Hippocampal formation (tissue), 2 donors: ENCODE data around the gene MARCHF9.
"Not testable (repeated sequence)": the region's sequence is repeated elsewhere in the genome, so short reads cannot be mapped to it uniquely, and the experiment has no call there.

Experiments
- DNase-seq, 2 donors: peaks; one replicate each; lab custom pipeline; 2025; lab: John Stamatoyannopoulos, UW

Gene MARCHF9

DNA sequence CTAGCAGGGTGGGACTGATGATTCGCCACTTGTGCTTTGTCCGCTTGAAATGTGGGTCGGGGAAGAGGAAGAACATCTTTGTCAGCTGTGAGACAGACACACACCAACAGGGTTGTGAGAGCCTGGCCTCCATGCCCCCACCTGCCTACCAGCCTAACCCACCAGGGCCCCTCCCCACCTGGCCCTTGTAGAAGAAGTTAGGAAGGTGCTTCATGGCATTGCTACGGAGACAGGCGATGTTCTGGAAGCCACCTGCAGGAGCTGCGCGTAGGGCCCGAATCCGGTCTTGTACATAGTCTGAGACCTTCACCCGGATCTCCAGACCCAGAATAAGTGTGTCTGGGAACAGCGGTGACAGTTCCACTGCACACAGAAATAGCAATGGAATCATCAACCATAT, 14.7 kb downstream of the MARCHF9 start:
- DNase-seq, result no peak

- DNase-seq, result no peak
Measured at GRCh38 chr12:57770734-57771133, 15.8 kb downstream of the MARCHF9 start.

- peak in 1 of 2 donors; percentile 64 for DNase-seq
Measured at GRCh38 chr12:57771236-57771872, 16.5 kb downstream of the MARCHF9 start.

- DNase-seq, result peak; percentile 94
Measured at GRCh38 chr12:57771873-57772428, 17.0 kb downstream of the MARCHF9 start, which contains the start of gene METTL1. METTL1 (minus strand) TSS chr12:57772105; CDS start chr12:57772083, 22 bp downstream.

DNA sequence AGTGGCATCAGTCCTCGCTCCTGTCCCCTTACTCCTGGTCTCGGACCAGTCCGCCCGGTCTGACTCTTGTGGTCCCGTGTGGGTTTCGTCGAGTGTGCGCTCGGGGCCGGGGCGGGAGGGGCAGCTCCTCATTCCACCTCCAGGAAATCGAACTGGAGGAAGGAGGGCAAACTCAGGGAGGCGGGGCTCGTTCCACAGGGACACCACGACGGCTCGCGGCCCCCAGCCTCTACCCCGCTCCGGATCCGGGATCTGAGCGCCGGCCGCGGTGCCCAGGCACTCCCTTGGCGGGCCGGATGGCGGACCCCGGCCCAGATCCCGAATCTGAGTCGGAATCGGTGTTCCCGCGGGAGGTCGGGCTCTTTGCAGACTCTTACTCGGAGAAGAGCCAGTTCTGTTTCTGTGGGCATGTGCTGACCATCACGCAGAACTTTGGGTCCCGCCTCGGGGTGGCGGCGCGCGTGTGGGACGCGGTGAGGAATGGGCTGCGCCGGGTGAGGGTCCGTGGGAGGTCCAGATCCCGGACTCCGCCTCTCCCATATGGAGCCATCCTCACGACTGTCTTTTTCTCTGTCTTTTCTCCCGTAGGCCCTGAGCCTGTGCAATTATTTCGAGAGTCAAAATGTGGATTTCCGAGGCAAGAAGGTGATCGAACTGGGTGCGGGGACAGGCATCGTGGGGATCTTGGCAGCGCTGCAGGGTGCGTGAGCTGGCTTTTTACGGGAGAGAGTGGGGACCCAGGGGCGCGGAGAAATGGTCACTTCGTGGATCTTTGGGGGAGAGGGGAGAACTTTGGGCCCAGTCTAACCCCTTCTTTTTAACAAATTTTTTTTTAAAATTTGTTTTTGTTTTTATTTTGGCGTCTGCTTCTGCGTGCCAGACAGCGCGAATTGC, 17.8 kb downstream of the MARCHF9 start, which contains the start of gene EEF1AKMT3:
Gene EEF1AKMT3 (plus strand): TSS at position 186 of the 894 bp plus-strand sequence. CDS start 111 bp downstream, at position 297.
- DNase-seq, result peak in 1 of 2 donors; percentile 49

- not testable (repeated sequence) for DNase-seq
Measured at GRCh38 chr12:57774634-57775033, 19.7 kb downstream of the MARCHF9 start.

DNA sequence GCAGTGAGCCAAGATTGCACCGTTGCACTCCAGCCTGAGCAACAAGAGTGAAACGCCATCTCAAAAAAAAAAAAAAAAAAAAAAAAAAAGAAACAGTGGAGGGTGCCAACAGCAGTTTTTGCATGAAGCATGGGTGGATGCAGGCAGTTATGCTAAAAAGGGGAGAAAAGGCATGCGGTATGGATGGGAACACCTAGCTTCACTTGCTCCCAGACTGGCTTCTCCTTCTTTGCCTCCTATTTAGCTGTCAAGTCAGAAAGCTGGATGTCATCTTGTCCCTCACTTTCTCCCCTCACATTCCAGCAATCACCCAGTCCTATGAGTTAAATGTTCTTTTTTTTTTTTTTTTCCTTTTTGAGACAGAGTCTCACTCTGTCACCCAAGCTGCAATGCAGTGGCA, 20.1 kb downstream of the MARCHF9 start:
- no peak for DNase-seq

GRCh38 chr12:57775563-57776246, 20.8 kb downstream of the MARCHF9 start:
- no peak for DNase-seq

GRCh38 chr12:57776247-57776587, 21.3 kb downstream of the MARCHF9 start:
- DNase-seq, result no peak

DNA sequence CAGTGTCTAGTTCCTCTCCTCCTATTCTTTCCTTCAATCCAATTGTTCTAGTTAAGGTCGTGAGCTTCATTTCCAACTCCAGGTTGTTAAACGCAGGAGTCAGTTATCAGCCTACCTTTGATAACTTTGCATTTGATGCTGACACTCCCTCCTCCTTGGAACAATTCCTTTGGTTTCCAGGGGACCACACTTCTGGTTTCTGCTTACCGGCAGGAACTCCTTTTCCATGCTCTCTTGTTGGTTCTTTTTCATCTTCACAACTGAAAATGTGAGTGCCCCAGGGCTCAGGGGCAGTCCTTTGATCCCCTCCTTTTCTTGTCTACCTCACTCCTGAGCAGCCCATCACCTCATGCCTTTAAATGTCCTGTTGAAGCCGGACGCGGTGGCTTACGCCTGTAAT, 22.5 kb downstream of the MARCHF9 start:
- DNase-seq, result no peak

DNA sequence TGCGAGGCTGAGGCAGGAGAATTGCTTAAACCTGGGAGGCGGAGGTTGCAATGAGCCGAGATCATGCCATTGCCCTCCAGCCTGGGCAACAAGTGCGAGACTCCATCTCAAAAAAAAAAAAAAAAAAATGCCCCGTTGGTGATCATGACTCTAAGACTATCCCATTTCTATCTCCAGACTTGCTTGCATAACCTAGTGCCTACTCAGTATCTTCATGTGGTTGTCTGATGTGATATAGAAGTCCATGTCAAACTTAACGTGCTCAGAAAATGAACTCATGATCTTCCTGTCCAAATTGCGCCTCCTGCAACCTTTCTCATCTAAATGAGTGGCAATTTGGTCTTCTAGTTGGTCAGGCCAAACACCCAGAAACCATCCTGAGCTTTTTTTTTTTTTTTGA, 23.0 kb downstream of the MARCHF9 start:
- no peak for DNase-seq

- DNase-seq, result no peak
Measured at GRCh38 chr12:57779736-57780135, 24.8 kb downstream of the MARCHF9 start.

GRCh38 chr12:57780284-57780897, 25.5 kb downstream of the MARCHF9 start:
- no peak for DNase-seq

- no peak for DNase-seq
Measured at GRCh38 chr12:57781244-57781643, 26.3 kb downstream of the MARCHF9 start.

DNA sequence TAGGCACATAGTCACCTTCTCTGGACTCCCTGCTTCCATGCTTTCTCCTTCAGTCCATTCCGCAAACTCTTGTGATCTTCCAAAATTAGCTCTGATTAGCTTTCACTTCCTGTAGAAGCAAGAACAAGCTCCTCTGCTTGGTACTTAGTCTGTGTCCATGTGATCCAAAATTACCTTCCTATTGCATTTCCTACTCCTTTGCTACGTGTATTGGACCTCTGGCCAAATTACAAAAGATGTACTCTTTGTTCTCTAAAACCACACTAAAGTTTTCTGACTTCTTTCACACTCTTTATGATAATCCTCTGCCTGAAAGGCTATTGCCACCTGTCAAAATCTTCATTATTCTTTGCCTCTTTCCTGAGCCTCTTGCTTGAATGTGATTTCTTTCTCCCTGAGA, 26.9 kb downstream of the MARCHF9 start:
- no peak for DNase-seq

- DNase-seq, result no peak
Measured at GRCh38 chr12:57782243-57782607, 27.3 kb downstream of the MARCHF9 start.

- DNase-seq, result peak; percentile 85 to 92
Measured at GRCh38 chr12:57782608-57783465, 27.9 kb downstream of the MARCHF9 start, which contains the start of gene TSFM. TSFM (plus strand) TSS chr12:57782787; CDS start chr12:57782802, 15 bp downstream.

GRCh38 chr12:57783466-57783801, 28.5 kb downstream of the MARCHF9 start:
- DNase-seq, result no peak

GRCh38 chr12:57783861-57784260, 29.0 kb downstream of the MARCHF9 start:
- DNase-seq, result no peak

DNA sequence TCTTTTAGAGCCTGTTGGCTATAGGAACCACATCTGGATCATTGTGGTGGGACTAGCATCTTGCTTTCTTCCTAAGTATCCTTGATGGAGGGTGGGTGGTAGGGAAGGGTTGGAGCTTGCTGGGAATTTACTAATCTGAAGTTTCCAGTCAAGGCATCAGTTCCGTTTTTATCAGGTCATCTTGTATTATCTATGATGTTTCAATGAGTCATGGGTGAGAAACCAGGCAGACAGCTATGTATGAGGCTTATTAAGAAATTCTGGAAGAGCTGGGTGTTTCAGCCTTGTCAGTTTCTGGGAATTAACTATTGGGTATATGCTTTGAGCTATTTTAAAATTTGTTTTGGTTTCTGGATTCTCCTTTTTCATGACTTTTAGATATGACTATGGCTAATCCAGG, 39.0 kb downstream of the MARCHF9 start:
- no peak for DNase-seq

DNA sequence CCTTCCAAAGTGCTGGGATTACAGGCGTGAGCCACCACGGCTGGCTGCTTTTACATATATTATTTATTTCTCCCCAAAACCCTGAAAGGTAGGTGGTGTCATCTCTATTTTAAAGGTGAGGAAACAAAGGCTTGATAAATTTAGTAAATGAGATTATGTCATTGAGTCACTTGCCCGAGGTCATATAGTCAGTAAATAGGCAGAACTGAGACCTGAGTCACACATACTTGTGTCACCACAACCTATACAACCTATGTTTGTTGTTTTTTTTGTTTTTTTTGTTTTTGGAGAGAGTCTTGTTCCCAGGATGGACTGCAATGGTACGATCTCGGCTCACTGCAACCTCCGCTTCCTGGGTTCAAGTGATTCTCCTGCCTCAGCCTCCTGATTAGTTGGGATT, 40.5 kb downstream of the MARCHF9 start:
- no peak for DNase-seq
